GDM1 (cell line): ENCODE data around the gene HIPK3.
"Not testable (repeated sequence)": the region's sequence is repeated elsewhere in the genome, so short reads cannot be mapped to it uniquely, and the experiment has no call there.

Experiments used
- DNase-seq: peaks from one replicate; lab custom pipeline; 2025; lab: John Stamatoyannopoulos, UW

The HIPK3 gene

DNA sequence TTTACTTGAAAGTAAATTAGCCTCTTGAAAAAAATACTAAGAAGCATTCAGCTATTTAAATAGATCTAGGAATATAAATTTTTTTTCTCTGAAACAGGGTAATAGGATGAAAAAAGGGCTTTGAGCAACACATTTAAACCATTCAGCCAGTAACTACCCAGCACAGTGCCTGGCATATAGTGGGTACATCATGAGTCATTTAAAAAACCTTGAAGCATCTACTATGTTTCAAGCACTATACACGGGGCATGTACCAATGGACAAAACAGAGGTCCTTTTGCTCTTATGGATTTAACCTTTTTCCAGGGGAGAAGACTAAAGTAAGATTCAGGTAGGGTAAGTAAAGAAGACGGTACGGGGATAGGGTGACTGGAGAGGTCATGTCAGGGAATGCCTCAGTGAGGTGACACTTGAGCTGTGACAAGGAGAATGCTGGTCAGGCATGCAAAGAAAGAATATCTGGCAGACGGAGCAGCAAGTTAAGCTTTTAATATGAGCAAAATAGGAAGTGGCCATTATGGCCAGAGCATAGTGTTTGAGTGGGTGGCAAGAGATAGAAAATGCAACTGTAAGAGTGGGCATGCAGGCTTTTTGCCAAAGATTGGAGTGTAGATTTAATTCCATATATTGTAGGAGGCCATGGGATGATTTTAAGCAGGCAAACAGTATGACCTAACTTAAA is 101.1 kb downstream of the HIPK3 start:
- no peak for DNase-seq

DNA sequence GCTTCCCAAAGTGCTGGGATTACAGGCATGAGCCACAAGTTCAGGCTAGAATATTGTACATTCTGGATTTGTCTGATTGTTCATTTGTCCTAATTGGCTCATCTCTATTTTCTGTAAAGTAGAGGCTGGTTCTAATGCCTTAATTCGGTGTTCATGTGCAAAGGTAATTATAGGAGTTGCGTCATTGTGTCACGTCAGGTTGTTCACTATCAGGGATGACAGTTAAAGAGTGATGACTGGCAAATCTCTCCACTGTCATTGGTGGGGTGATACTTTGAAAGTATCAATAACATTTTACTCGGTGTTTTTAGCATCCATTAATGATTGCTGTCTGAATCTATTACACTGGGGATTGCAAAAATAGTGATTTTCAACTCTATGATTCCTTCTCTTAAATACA is 103.5 kb downstream of the HIPK3 start:
- no peak for DNase-seq

- no peak for DNase-seq
These were observed 105.1 kb downstream of the HIPK3 start for GRCh38 chr11:33362051-33362910.

DNA sequence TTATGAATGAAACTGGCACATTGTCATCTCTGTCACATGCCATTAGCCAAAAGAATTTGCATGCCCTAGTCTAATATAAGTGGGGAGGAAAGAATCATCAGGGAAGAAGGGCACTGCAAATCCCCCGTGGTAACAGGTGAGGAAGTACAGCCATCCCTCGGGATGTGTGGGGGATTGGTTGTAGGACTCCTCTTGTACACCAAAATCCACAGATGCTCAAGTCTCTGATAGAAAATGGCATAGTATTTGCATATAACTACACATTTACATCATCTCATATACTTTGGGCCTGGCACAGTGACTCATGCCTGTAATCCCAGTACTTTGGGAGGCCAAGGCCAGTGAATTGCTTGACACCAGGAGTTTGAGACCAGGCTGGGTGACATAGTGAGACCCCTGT is 109.7 kb downstream of the HIPK3 start:
- DNase-seq: no peak

GRCh38 chr11:33368475-33368874 is 111.3 kb downstream of the HIPK3 start:
- DNase-seq: not testable (repeated sequence)

DNA sequence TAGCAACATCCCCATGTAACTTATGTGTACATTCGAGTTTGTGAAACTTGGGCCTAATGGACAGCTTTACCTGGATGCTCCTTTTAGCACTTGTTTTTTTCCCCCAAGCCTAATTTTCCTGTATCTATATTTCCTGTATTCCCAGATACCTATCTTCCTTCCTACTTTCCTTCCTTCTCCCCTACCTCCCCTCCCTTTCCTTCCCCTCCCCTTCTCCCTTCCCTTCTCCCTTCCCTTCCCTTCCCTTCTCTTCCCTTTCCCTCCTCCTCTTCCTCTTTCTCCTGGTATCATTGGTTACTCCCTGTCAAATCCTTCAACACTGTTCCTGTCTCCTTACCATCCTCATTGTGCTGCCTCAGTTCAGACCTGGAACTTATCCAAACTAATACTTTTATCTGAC is 111.8 kb downstream of the HIPK3 start:
- no peak for DNase-seq

DNA sequence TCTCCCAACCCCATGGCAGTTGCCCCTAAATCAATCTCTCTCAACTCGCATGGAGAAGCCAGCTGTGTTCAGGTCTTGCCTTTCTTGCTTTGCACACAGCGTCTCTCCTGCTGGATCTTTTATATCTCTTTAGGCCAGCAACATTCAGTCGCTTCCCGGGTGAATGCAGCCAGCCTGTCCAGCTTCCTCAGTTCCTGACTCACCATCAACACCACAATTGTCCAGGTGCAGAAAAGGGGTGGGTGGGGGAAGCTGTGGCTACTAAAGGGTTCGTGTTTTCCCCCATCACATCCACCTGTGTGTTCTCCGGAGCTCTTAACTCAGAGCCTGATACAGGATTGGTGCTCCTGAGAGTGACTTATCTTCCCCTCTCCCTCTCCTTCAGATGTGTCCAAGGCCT is 116.5 kb downstream of the HIPK3 start:
- DNase-seq: no peak

GRCh38 chr11:33375236-33375635 is 118.1 kb downstream of the HIPK3 start:
- DNase-seq: no peak

- DNase-seq: no peak
These were observed 118.6 kb downstream of the HIPK3 start, which contains the start of gene KIAA1549L for GRCh38 chr11:33375688-33376311. Gene KIAA1549L (plus strand): TSS chr11:33376108.

DNA sequence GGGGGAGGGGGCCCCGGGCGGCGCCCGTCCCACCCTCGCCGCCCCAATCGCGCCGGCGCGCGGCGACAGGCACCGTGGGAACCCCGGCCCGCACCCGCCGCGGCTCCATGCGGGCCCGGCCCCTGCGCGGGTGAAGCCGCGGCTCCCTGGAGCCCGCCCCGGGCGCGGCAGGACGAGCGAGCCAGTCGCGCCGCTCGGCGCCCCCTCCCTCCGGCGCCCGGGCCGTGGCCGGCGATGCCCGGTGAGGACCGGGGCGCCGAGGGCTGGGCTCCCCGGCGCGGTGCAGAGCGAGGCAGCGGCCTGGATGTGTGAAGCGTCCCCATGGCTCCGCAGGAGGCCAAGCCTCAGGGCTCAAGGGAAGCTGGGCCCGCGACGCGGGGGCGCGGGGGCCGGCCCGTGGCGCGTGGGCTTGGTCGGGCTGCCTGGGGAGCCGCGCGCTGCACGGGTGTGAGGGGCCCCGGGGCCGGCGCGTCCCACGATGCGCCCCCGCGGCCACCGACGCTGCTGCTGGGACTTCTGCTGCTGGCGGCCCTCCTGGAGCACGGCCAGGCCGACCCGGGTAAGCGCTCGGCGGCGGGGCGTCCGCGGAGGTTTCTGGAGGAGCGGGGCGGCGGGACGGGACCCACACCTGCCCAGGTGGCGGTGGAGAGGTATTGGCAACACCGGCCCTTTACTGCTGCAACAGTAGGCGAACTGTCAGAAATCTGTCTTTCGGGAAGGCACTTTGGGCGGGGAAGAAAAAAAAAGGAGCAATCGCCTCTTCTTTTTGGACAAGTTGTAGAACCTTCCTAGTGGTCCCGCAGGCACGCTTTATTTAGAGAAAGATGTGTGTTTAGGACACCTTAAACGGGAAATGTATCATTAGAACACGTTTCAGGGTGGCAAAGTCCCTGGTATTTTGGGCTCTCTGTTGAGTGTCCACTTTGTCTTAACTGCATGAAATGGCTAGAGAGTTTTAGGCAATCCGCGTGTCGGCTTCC is 119.4 kb downstream of the HIPK3 start:
- no peak for DNase-seq

- no peak for DNase-seq
These were observed 120.5 kb downstream of the HIPK3 start for GRCh38 chr11:33377412-33378370.

- no peak for DNase-seq
These were observed 122.8 kb downstream of the HIPK3 start for GRCh38 chr11:33379947-33380346.

DNA sequence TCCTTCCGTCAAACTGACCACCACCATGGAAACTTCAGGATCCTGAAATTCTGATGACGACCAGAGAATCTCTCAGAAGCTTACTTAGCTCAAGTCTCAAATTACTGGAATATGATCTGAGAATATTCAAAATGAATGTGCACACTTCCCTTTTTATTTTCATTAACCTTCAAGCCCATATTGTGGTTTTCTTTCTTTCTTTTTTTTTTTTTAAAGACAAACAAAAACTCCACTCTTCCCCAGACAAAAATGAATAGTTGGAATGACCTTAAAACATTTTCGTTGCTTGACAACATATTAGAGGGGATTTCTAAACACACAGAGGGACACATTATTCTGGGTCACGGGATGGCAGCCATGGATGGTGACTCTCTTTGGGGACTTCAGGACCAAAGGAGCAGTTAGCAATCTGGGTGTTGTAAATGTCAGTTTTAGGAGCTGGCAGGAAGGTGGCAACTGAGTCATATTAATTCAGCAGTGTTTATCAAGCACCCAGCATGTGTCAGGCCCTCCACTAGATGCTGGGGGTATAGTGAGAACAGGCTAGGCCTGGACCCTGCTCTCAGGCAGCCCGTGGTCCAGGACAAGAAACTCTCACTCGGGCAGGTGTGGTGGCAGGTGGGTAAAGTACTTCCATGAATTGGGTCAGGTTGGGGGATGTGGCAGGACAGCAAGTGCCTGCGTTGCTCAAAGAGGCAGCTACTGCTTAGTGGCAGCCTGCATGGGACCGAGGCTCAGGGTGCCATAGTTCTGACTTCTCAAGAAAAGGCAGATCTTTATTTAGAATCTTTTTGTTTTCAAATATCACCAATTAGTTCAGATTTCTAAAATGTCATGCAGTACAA is 126.1 kb downstream of the HIPK3 start:
- DNase-seq: no peak

- DNase-seq: no peak
These were observed 126.7 kb downstream of the HIPK3 start for GRCh38 chr11:33383920-33384209.

GRCh38 chr11:33384220-33384619 is 127.0 kb downstream of the HIPK3 start:
- DNase-seq: no peak

DNA sequence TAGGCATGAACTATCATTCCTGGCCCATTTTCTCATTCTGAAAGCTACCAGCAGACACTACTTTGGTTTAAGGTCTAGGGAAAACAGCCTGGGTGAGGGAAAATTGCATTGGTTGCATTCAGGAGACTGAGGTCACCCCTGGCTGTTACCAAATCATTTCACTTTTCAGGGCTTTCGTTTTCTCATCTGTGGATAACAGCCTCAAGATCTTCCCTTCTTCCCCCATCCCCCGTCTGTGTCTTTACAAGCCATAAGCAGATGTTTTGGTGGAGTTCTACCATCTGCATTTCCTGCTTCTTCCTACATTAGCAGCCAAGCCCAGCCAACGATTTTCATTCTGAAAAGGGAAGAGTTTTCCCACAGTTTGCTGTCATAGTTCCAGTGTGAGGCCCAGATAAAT is 130.4 kb downstream of the HIPK3 start:
- no peak for DNase-seq

DNA sequence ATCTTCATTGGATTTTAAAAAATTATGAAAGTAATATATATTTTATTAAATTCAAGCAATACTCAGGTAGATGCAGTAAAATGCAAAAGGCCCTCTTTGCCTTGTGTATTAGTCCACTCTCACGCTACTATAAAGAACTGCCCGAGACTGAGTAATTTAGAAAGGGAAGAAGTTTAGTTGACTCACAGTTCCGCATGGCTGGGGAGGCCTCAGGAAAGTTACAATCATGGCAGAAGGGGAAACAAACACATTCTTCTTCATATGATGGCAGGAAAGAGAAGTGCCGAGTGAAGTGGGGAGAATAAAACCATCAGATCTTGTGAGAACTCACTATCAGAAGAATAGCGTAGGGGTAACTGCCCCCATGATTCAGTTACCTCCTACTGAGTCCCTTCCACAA is 130.8 kb downstream of the HIPK3 start:
- no peak for DNase-seq

DNA sequence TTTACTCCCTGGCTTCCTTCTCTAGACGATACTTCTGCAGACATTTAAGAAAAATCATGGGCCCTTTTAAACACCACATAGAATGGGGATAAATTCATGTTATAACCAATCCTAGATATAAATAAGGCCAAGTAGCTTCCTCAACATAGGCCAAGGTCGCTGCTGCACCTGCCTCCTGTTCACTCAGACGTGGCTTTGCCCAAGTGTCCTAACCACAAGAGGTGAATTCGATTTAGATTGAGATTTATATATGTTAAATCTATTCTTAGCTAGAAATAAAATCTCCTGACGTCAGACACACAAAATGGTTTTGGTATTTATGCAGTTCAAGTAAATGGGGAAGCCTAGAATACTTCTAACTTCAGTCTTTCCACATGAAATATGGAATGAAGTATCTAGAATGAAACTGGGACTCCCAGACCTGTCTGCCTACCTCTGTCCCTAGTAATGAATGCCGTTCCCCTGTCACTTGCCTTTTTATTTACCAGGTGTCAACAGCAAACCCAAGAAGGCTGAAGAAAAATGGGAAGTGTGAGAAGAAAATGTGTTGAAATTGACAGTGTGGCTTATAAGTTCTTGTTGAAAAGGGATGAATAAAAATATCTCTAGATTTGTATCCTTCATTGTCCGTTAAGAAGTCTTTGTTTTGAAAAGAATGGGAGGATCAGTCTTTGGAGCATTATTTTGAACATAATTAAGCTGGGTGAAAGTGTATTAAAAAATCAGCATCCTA is 131.8 kb downstream of the HIPK3 start:
- DNase-seq: no peak

GRCh38 chr11:33389635-33390034 is 132.5 kb downstream of the HIPK3 start:
- DNase-seq: no peak
